K562 (cell line): ENCODE results near the gene SLC7A11. TPM values are rescaled to one million over a fixed set of nuclear protein-coding genes. Genes with fewer than 3 reads are reported as not detected.

ENCODE experiments used
- BRD9 ChIP-seq: fragments of 450-650 bp; IDR thresholded peaks from 2 replicates; pipeline ENCODE4 v1.6.1; 2018; ENCODE audit warnings: low read depth; ENCODE audit not compliant: partially characterized antibody
- CBX3 ChIP-seq, 2 experiments: IDR thresholded peaks; 1 replicate in 1 of 2; 2 replicates in 1 of 2; pipeline ENCODE4 v1.6.1; 2012; ENCODE audit warnings: inconsistent platforms in 2 of 2, low read length in 2 of 2, borderline replicate concordance in 1 of 2, control low read depth in 1 of 2
- CREM ChIP-seq: IDR thresholded peaks from 2 replicates; pipeline ENCODE4 v1.6.1; 2014; ENCODE audit warnings: antibody characterized with exemption, low read depth
- JUND ChIP-seq, 2 experiments: IDR thresholded peaks; 2 replicates in 1 of 2; 3 replicates in 1 of 2; pipeline ENCODE4 v1.6.1; 2011; ENCODE audit warnings: borderline replicate concordance in 2 of 2, low read depth in 2 of 2, low read length in 2 of 2, improper control_type of control experiment in 1 of 2, missing biosample characterization in 1 of 2, missing genetic modification characterization in 1 of 2, missing genetic modification reagents in 1 of 2
- MAZ ChIP-seq, 2 experiments: fragments of 450-650 bp in 1 of 2; sonication (generic) in 1 of 2; formaldehyde crosslinking; IDR thresholded peaks in 1 of 2; conservative IDR thresholded peaks in 1 of 2; 2 replicates each; pipeline versions ENCODE4 v1.4.0 to v1.5.0; 2020; ENCODE audit warnings: mild to moderate bottlenecking in 1 of 2, missing genetic modification reagents in 1 of 2
- NFRKB ChIP-seq: fragments of 450-650 bp; IDR thresholded peaks from 2 replicates; pipeline ENCODE4 v1.6.1; 2016; ENCODE audit warnings: low read depth
- NR4A1 ChIP-seq, 2 experiments: fragments of 250-450 bp in 1 of 2; fragments of 450-650 bp in 1 of 2; sonication (Bioruptor Pico) in 1 of 2; IDR thresholded peaks; 2 replicates each; pipeline versions ENCODE4 v1.4.0 to v1.6.1; 2016 to 2020; ENCODE audit warnings: mild to moderate bottlenecking in 2 of 2, missing compliant biosample characterization in 1 of 2, missing genetic modification characterization in 1 of 2, moderate library complexity in 1 of 2
- PYGO2 ChIP-seq: fragments of 450-650 bp; IDR thresholded peaks from 2 replicates; pipeline ENCODE4 v1.6.1; 2016; ENCODE audit warnings: mild to moderate bottlenecking, missing genetic modification characterization, moderate library complexity, missing compliant biosample characterization
- SLC30A9 ChIP-seq: fragments of 250-450 bp; sonication (Bioruptor Pico); IDR thresholded peaks from 2 replicates; pipeline ENCODE4 v1.8.0; 2022; ENCODE audit warnings: mild to moderate bottlenecking, moderate library complexity
- SMAD4 ChIP-seq: fragments of 250-450 bp; sonication (Bioruptor Pico); conservative IDR thresholded peaks from 2 replicates; pipeline ENCODE4 v1.8.0; 2021; ENCODE audit warnings: inconsistent platforms, mild to moderate bottlenecking, moderate library complexity
- SMARCA5 ChIP-seq: fragments of 450-650 bp; IDR thresholded peaks from 2 replicates; pipeline ENCODE4 v1.6.1; 2016
- STAT5B ChIP-seq: fragments of 250-450 bp; sonication (Bioruptor Pico); IDR thresholded peaks from 2 replicates; pipeline ENCODE4 v1.8.0; 2021; ENCODE audit warnings: mild to moderate bottlenecking, inconsistent platforms
- ZNF584 ChIP-seq: fragments of 200-800 bp; sonication (Bioruptor generic); IDR thresholded peaks from 2 replicates; pipeline ENCODE4 v1.6.1; 2016; ENCODE audit warnings: low read depth, mild to moderate bottlenecking, missing genetic modification characterization, missing compliant biosample characterization
- polyA plus RNA-seq, 8 experiments: library from polyadenylated mRNA; depleted of rRNA in 4 of 8; stranded (reverse) in 5 of 8; unstranded in 3 of 8; fragments of >200 nt; fragmentation: Nextera tagmentation in 2 of 8; fragmentation: Illumina TruSeq in 1 of 8; extraction: Ambion mirVana in 2 of 8; extraction: Trizol in 1 of 8; gene quantifications; 2 replicates each; pipeline versions ENCODE4 v1.2.1 to v1.2.3, GENCODE V29; 2011 to 2014; ENCODE audit warnings: inconsistent platforms in 1 of 8, missing spikeins in 1 of 8
- total RNA-seq, 7 experiments: library from RNA; depleted of rRNA in 6 of 7; stranded (reverse); fragments of >200 nt in 6 of 7; fragmentation: Illumina TruSeq in 2 of 7; extraction: Trizol in 2 of 7; gene quantifications; 2 replicates each; pipeline versions ENCODE4 v1.2.1 to v1.2.3, GENCODE V29; 2011 to 2021; ENCODE audit warnings: low replicate concordance in 1 of 7
- TF ChIP-seq, protein P1 (sequence below): fragments of 450-650 bp; IDR thresholded peaks from 2 replicates; pipeline ENCODE4 v1.6.1; 2017; ENCODE audit warnings: antibody characterized with exemption
- TF ChIP-seq, protein P2 (sequence below): fragments of 250-450 bp; sonication (Bioruptor Pico); IDR thresholded peaks from 2 replicates; pipeline ENCODE4 v1.5.1; 2021; ENCODE audit warnings: mild to moderate bottlenecking
- TF ChIP-seq, protein P3 (sequence below), 2 experiments: fragments of 450-650 bp; formaldehyde crosslinking in 1 of 2; IDR thresholded peaks; 2 replicates each; pipeline versions ENCODE4 v1.4.0 to v1.6.1; 2014 to 2020; ENCODE audit warnings: mild to moderate bottlenecking in 2 of 2, borderline replicate concordance in 1 of 2, low read depth in 1 of 2

The SLC7A11 gene
- total and polyA plus RNA-seq, 9 of the 15 experiments (the other 6 are each of a cell fraction or from before 2014, with no cell fraction given), result 4.5 to 26.1 (median 13.5) TPM

DNA sequence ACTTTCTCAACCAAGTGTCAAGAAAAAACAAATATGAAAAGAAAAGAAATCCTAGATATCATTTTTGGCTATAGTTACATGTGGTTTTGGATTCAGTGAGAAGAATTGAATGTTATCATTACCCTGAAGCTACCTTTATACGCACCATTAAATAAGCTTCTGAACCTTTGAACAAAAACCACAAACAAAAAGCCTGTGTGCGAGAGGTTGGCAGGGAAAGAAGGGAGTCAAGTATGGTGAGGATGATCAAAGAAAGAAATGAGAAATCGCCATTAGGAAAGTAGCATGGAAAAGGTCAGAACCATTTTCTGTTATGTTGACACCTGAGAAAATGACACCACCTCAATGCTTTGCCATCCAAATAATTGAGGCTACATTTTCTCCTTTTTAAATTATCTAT lies 1.2 kb upstream of the SLC7A11 start (continued):
- TF ChIP-seq, protein P1, sequence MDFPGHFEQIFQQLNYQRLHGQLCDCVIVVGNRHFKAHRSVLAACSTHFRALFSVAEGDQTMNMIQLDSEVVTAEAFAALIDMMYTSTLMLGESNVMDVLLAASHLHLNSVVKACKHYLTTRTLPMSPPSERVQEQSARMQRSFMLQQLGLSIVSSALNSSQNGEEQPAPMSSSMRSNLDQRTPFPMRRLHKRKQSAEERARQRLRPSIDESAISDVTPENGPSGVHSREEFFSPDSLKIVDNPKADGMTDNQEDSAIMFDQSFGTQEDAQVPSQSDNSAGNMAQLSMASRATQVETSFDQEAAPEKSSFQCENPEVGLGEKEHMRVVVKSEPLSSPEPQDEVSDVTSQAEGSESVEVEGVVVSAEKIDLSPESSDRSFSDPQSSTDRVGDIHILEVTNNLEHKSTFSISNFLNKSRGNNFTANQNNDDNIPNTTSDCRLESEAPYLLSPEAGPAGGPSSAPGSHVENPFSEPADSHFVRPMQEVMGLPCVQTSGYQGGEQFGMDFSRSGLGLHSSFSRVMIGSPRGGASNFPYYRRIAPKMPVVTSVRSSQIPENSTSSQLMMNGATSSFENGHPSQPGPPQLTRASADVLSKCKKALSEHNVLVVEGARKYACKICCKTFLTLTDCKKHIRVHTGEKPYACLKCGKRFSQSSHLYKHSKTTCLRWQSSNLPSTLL, result no peak
- TF ChIP-seq, protein P2, sequence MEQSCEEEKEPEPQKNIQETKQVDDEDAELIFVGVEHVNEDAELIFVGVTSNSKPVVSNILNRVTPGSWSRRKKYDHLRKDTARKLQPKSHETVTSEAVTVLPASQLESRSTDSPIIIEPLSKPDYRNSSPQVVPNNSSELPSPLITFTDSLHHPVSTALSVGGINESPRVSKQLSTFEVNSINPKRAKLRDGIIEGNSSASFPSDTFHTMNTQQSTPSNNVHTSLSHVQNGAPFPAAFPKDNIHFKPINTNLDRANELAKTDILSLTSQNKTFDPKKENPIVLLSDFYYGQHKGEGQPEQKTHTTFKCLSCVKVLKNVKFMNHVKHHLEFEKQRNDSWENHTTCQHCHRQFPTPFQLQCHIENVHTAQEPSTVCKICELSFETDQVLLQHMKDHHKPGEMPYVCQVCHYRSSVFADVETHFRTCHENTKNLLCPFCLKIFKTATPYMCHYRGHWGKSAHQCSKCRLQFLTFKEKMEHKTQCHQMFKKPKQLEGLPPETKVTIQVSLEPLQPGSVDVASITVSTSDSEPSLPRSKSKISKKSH (CRISPR knock-in tag), result no peak
- TF ChIP-seq NR4A1 (CRISPR knock-in tag; IDR thresholded peaks at IDR 0.05) (no peak), NR4A1 (tag; IDR thresholded peaks at IDR 0.05) (0 out of 2 replicates have a peak, but pooled peaks have one; percentile 51), SMARCA5 (0 out of 2 replicates have a peak, but pooled peaks have one; percentile 16), BRD9 (peak; percentile 38), CREM (no peak), SLC30A9 (no peak), JUND (IDR thresholded peaks at IDR 0.05; ENCODE audit: borderline replicate concordance, low read depth, low read length) (no peak), JUND (tag; IDR thresholded peaks at IDR 0.05; ENCODE audit: borderline replicate concordance, low read depth, low read length) (0 out of 3 replicates have a peak, but pooled peaks have one; percentile 14), CBX3 (IDR thresholded peaks at IDR 0.05; ENCODE audit: borderline replicate concordance in 1 of 2, low read length in 2 of 2) (no peak), MAZ (CRISPR knock-in tag; conservative IDR thresholded peaks at IDR 0.05 in 1 of 2, IDR thresholded peaks at IDR 0.05 in 1 of 2) (no peak), SMAD4 (CRISPR knock-in tag) (0 out of 2 replicates have a peak, but pooled peaks have one; percentile 12), NFRKB (peak; percentile 30; the same call in 1 of the 2 replicates), ZNF584 (CRISPR knock-in tag) (no peak), STAT5B (CRISPR knock-in tag) (no peak), PYGO2 (tag) (no peak)
- TF ChIP-seq, protein P3, sequence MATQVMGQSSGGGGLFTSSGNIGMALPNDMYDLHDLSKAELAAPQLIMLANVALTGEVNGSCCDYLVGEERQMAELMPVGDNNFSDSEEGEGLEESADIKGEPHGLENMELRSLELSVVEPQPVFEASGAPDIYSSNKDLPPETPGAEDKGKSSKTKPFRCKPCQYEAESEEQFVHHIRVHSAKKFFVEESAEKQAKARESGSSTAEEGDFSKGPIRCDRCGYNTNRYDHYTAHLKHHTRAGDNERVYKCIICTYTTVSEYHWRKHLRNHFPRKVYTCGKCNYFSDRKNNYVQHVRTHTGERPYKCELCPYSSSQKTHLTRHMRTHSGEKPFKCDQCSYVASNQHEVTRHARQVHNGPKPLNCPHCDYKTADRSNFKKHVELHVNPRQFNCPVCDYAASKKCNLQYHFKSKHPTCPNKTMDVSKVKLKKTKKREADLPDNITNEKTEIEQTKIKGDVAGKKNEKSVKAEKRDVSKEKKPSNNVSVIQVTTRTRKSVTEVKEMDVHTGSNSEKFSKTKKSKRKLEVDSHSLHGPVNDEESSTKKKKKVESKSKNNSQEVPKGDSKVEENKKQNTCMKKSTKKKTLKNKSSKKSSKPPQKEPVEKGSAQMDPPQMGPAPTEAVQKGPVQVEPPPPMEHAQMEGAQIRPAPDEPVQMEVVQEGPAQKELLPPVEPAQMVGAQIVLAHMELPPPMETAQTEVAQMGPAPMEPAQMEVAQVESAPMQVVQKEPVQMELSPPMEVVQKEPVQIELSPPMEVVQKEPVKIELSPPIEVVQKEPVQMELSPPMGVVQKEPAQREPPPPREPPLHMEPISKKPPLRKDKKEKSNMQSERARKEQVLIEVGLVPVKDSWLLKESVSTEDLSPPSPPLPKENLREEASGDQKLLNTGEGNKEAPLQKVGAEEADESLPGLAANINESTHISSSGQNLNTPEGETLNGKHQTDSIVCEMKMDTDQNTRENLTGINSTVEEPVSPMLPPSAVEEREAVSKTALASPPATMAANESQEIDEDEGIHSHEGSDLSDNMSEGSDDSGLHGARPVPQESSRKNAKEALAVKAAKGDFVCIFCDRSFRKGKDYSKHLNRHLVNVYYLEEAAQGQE (IDR thresholded peaks at IDR 0.05; ENCODE audit: borderline replicate concordance), result no peak
- TF ChIP-seq, protein P3 (CRISPR knock-in tag; IDR thresholded peaks at IDR 0.05; ENCODE audit: low read depth), result no peak
